ENCODE measurements around the gene NRCAM.

DNA sequence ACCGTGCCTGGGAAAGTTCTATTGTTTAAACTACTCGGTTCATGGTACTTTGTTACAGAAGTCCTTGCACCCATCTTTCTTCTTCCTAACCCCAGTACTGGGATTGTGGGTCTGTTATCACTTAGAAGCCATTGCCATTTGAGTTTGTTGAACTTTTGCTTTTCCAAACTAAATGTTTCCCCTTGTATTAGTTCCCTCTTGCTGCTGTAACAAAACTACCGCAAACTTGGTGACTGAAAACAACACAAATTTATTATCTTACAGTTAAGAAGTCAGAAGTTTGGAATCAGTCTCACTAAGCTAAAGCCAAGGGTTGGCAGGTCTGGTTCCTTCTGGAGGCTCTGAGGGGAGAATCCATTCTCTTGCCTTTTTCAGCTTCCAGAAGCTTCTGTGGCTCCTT, 319.2 kb downstream of the NRCAM start:
- TF ChIP-seq, protein P1, sequence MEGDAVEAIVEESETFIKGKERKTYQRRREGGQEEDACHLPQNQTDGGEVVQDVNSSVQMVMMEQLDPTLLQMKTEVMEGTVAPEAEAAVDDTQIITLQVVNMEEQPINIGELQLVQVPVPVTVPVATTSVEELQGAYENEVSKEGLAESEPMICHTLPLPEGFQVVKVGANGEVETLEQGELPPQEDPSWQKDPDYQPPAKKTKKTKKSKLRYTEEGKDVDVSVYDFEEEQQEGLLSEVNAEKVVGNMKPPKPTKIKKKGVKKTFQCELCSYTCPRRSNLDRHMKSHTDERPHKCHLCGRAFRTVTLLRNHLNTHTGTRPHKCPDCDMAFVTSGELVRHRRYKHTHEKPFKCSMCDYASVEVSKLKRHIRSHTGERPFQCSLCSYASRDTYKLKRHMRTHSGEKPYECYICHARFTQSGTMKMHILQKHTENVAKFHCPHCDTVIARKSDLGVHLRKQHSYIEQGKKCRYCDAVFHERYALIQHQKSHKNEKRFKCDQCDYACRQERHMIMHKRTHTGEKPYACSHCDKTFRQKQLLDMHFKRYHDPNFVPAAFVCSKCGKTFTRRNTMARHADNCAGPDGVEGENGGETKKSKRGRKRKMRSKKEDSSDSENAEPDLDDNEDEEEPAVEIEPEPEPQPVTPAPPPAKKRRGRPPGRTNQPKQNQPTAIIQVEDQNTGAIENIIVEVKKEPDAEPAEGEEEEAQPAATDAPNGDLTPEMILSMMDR (IDR thresholded peaks at IDR 0.05) = no peak
- no peak for TF ChIP-seq POLR2A (IDR thresholded peaks at IDR 0.05)

All from adrenal gland (tissue), 5 donors.